HAP-1 (cell line): Measurements from ENCODE around the gene DOK5.

Source experiments
- DNase-seq, 2 experiments: peaks; one replicate each; pipeline ENCODE4 v3.0.0-alpha.2; 2016 to 2020; ENCODE audit warnings: low spot score in 2 of 2
- H3K27me3 ChIP-seq: fragments of 250-450 bp; sonication (Bioruptor Pico); 2 replicates; pipeline ENCODE4 v1.5.1; 2020; ENCODE audit warnings: low read depth, mild to moderate bottlenecking, moderate library complexity
- H3K36me3 ChIP-seq: fragments of 250-450 bp; sonication (Bioruptor Pico); replicated peaks from 2 replicates; pipeline ENCODE4 v1.5.1; 2020; ENCODE audit warnings: mild to moderate bottlenecking
- H3K4me1 ChIP-seq: fragments of 250-450 bp; sonication (Bioruptor Pico); 2 replicates; pipeline ENCODE4 v1.5.1; 2020; ENCODE audit warnings: mild to moderate bottlenecking
- H3K4me3 ChIP-seq: fragments of 250-450 bp; sonication (Bioruptor Pico); 2 replicates; pipeline ENCODE4 v1.5.1; 2020; ENCODE audit warnings: mild to moderate bottlenecking, moderate library complexity
- H3K9me3 ChIP-seq: fragments of 250-450 bp; sonication (Bioruptor Pico); 2 replicates; pipeline ENCODE4 v1.5.1; 2020; ENCODE audit warnings: mild to moderate bottlenecking, moderate library complexity
- in situ Hi-C: fragments of 300-500 bp; cut with MboI; formaldehyde crosslinking; loops from 3 replicates; pipeline ENCODE4 v1.14.3; 2020; ENCODE audit warnings: low sequenced_read_pairs, inconsistent platforms, mixed read lengths

Gene DOK5

GRCh38 chr20:54510541-54511129 lies 35.2 kb downstream of the DOK5 start:
- Histone ChIP-seq H3K27me3 (no peaks in the 10 kb centered on the region), H3K4me1 (no peaks in the 10 kb centered on the region), H3K36me3 (no peaks in the 10 kb centered on the region), H3K4me3 (no peak overlapping the region), H3K9me3 (no peaks in the 10 kb centered on the region)
- DNase-seq, result no peak
- in situ Hi-C loops, result no loop called here

GRCh38 chr20:54512694-54513093 lies 37.3 kb downstream of the DOK5 start:
- Histone ChIP-seq H3K4me1 (no peaks in the 10 kb centered on the region), H3K27me3 (no peaks in the 10 kb centered on the region), H3K36me3 (no peaks in the 10 kb centered on the region), H3K9me3 (no peaks in the 10 kb centered on the region), H3K4me3 (no peak overlapping the region)
- DNase-seq, result no peak
- in situ Hi-C loops, result no loop called here

- Histone ChIP-seq H3K9me3 (no peaks in the 10 kb centered on the region), H3K27me3 (no peaks in the 10 kb centered on the region), H3K36me3 (no peaks in the 10 kb centered on the region), H3K4me3 (no peak overlapping the region), H3K4me1 (no peaks in the 10 kb centered on the region)
- DNase-seq, result no peak
- in situ Hi-C loops, result no loop called here
Measured at GRCh38 chr20:54514028-54514607, 38.7 kb downstream of the DOK5 start.

GRCh38 chr20:54515793-54516628 lies 40.6 kb downstream of the DOK5 start:
- DNase-seq, result no peak
- Histone ChIP-seq H3K9me3 (no peaks in the 10 kb centered on the region), H3K4me1 (no peaks in the 10 kb centered on the region), H3K4me3 (no peak overlapping the region), H3K36me3 (no peaks in the 10 kb centered on the region), H3K27me3 (no peaks in the 10 kb centered on the region)
- in situ Hi-C loops, result no loop called here

GRCh38 chr20:54517241-54517975 lies 42.0 kb downstream of the DOK5 start:
- Histone ChIP-seq H3K4me1 (no peaks in the 10 kb centered on the region), H3K27me3 (no peaks in the 10 kb centered on the region), H3K4me3 (no peak overlapping the region), H3K9me3 (no peaks in the 10 kb centered on the region), H3K36me3 (no peaks in the 10 kb centered on the region)
- no peak for DNase-seq
- in situ Hi-C loops, result no loop called here

- no peak overlapping the region for H3K4me3 ChIP-seq
- H3K27me3 ChIP-seq, result no peaks in the 10 kb centered on the region
- H3K9me3 ChIP-seq, result no peaks in the 10 kb centered on the region
- no peak for DNase-seq
- in situ Hi-C loops, result no loop called here
- no peaks in the 10 kb centered on the region for H3K36me3 ChIP-seq
- no peaks in the 10 kb centered on the region for H3K4me1 ChIP-seq
Measured at GRCh38 chr20:54524849-54525248, 49.5 kb downstream of the DOK5 start.

GRCh38 chr20:54525916-54526590 lies 50.7 kb downstream of the DOK5 start:
- H3K9me3 ChIP-seq, result no peaks in the 10 kb centered on the region
- no peaks in the 10 kb centered on the region for H3K27me3 ChIP-seq
- H3K4me1 ChIP-seq, result no peaks in the 10 kb centered on the region
- no peak overlapping the region for H3K4me3 ChIP-seq
- H3K36me3 ChIP-seq, result no peaks in the 10 kb centered on the region
- no peak for DNase-seq
- in situ Hi-C loops, result no loop called here

- no peak for DNase-seq
- no peaks in the 10 kb centered on the region for H3K4me1 ChIP-seq
- no peaks in the 10 kb centered on the region for H3K9me3 ChIP-seq
- H3K27me3 ChIP-seq, result no peaks in the 10 kb centered on the region
- in situ Hi-C loops, result no loop called here
- H3K36me3 ChIP-seq, result no peaks in the 10 kb centered on the region
- no peak overlapping the region for H3K4me3 ChIP-seq
Measured at GRCh38 chr20:54526801-54527200, 51.4 kb downstream of the DOK5 start.

GRCh38 chr20:54532573-54532972 lies 57.2 kb downstream of the DOK5 start:
- no peaks in the 10 kb centered on the region for H3K27me3 ChIP-seq
- no peaks in the 10 kb centered on the region for H3K9me3 ChIP-seq
- no peaks in the 10 kb centered on the region for H3K36me3 ChIP-seq
- H3K4me3 ChIP-seq, result no peak overlapping the region
- no peaks in the 10 kb centered on the region for H3K4me1 ChIP-seq
- no peak for DNase-seq
- in situ Hi-C loops, result no loop called here

- in situ Hi-C loops, result no loop called here
- no peaks in the 10 kb centered on the region for H3K4me1 ChIP-seq
- no peak for DNase-seq
- no peak overlapping the region for H3K4me3 ChIP-seq
- no peaks in the 10 kb centered on the region for H3K9me3 ChIP-seq
- no peaks in the 10 kb centered on the region for H3K27me3 ChIP-seq
- no peaks in the 10 kb centered on the region for H3K36me3 ChIP-seq
Measured at GRCh38 chr20:54534101-54534500, 58.7 kb downstream of the DOK5 start.

GRCh38 chr20:54535033-54535432 lies 59.6 kb downstream of the DOK5 start:
- Histone ChIP-seq H3K36me3 (no peaks in the 10 kb centered on the region), H3K27me3 (no peaks in the 10 kb centered on the region), H3K4me3 (no peak overlapping the region), H3K9me3 (no peaks in the 10 kb centered on the region), H3K4me1 (no peaks in the 10 kb centered on the region)
- no peak for DNase-seq
- in situ Hi-C loops, result no loop called here

- in situ Hi-C loops, result no loop called here
- Histone ChIP-seq H3K36me3 (no peaks in the 10 kb centered on the region), H3K27me3 (no peaks in the 10 kb centered on the region), H3K4me3 (no peak overlapping the region), H3K4me1 (no peaks in the 10 kb centered on the region), H3K9me3 (no peaks in the 10 kb centered on the region)
- no peak for DNase-seq
Measured at GRCh38 chr20:54535746-54536145, 60.4 kb downstream of the DOK5 start.

GRCh38 chr20:54539521-54540046 lies 64.2 kb downstream of the DOK5 start:
- Histone ChIP-seq H3K4me1 (no peaks in the 10 kb centered on the region), H3K4me3 (no peak overlapping the region), H3K36me3 (no peaks in the 10 kb centered on the region), H3K9me3 (no peaks in the 10 kb centered on the region; the same call in 1 of the 2 replicates), H3K27me3 (no peaks in the 10 kb centered on the region)
- DNase-seq, result no peak
- in situ Hi-C loops, result no loop called here
